ENCODE measurements around the gene EPN1.

The EPN1 gene

GRCh38 chr19:55650602-55651230 lies 24.3 kb upstream of the EPN1 start:
- DNase-seq (ENCODE audit: low read depth) = no peak
- H3K4me3 ChIP-seq (ENCODE audit: low read depth, low read length) = no peak overlapping the region
- TF ChIP-seq, protein P1, sequence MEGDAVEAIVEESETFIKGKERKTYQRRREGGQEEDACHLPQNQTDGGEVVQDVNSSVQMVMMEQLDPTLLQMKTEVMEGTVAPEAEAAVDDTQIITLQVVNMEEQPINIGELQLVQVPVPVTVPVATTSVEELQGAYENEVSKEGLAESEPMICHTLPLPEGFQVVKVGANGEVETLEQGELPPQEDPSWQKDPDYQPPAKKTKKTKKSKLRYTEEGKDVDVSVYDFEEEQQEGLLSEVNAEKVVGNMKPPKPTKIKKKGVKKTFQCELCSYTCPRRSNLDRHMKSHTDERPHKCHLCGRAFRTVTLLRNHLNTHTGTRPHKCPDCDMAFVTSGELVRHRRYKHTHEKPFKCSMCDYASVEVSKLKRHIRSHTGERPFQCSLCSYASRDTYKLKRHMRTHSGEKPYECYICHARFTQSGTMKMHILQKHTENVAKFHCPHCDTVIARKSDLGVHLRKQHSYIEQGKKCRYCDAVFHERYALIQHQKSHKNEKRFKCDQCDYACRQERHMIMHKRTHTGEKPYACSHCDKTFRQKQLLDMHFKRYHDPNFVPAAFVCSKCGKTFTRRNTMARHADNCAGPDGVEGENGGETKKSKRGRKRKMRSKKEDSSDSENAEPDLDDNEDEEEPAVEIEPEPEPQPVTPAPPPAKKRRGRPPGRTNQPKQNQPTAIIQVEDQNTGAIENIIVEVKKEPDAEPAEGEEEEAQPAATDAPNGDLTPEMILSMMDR (IDR thresholded peaks at IDR 0.05; ENCODE audit: control insufficient read depth, extremely low read depth, insufficient read depth) = no peak

DNA sequence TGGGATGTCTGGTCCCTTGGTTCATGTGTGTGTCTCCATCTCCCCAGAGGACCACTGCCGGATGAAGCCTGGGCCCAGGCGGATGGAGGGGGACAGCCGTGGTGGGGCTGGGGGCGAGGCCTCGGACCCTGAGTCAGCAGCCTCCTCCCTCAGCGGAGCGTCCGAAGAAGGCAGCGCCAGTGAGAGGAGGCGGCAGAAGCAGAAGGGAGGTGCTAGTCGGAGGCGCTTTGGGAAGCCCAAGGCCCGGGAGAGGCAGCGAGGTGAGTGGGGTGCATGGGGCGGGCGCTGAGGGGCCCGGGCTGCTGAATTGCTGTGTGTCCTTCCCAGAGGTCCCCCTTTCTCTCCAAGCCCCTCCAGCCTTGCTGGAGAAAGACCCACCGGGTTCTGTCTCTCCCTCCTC lies 23.8 kb upstream of the EPN1 start:
- TF ChIP-seq, protein P1 (IDR thresholded peaks at IDR 0.05; ENCODE audit: control insufficient read depth, extremely low read depth, insufficient read depth) = no peak

GRCh38 chr19:55652311-55653128 lies 22.5 kb upstream of the EPN1 start:
- TF ChIP-seq, protein P1 (IDR thresholded peaks at IDR 0.05; ENCODE audit: control insufficient read depth, extremely low read depth, insufficient read depth) = no peak
- no peak overlapping the region for H3K4me3 ChIP-seq (ENCODE audit: low read depth, low read length)
- no peak for DNase-seq (ENCODE audit: low read depth)

More for the DNA sequence above, 23.8 kb upstream of the EPN1 start:
- H3K4me3 ChIP-seq (ENCODE audit: low read depth, low read length) = no peak overlapping the region
- DNase-seq (ENCODE audit: low read depth) = no peak

DNA sequence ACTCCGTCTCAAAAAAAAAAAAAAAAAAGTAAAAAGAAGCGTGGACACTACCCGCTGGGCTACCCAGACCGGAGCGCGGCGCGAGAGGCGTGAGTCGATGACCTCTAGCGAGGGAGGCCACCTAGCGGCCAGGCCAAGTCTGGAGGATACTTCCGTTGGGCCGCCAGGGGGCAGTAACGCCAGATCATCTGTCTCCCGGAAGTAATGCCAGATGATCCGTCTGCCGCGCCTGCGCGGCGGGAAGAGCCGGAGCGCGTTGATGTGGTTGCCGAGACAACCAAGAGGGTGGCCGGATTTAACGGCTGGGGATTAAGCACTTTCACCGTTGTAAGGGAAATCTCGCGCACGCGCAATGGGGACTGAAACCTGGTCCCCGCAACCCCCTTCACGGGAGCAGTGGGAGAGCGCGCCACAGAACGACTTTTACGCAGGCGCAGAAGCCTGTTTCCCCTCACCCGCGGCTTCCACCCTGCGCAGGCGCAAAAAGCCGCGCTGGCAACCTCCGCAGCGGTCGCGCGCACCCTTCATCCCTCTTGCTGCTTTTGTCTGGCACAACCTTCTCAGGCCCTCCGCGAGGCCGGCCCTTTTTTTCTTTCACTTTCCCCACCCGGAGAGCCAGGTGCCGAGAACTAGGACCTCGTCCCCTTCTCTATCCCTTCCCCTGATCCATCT lies 21.2 kb upstream of the EPN1 start:
- peak; percentile 97 for DNase-seq (ENCODE audit: low read depth)
- TF ChIP-seq, protein P1 (IDR thresholded peaks at IDR 0.05; ENCODE audit: control insufficient read depth, extremely low read depth, insufficient read depth) = peak; percentile 100

GRCh38 chr19:55654323-55654867 lies 20.6 kb upstream of the EPN1 start:
- DNase-seq (ENCODE audit: low read depth) = peak; percentile 99
- peak overlapping the region; percentile 90 for H3K4me3 ChIP-seq (ENCODE audit: low read depth, low read length)
- TF ChIP-seq, protein P1 (IDR thresholded peaks at IDR 0.05; ENCODE audit: control insufficient read depth, extremely low read depth, insufficient read depth) = no peak

More for the DNA sequence above, 21.2 kb upstream of the EPN1 start:
- H3K4me3 ChIP-seq (ENCODE audit: low read depth, low read length) = peak overlapping the region; percentile 90

GRCh38 chr19:55654868-55655647 lies 20.0 kb upstream of the EPN1 start, which contains the start of gene U2AF2:
Gene U2AF2, plus strand, starts transcription at chr19:55655035. Its CDS starts 70 bp downstream, at chr19:55655105.
- peak within 1 kb of the TSS; percentile 90 for H3K4me3 ChIP-seq (ENCODE audit: low read depth, low read length)
- TF ChIP-seq, protein P1 (IDR thresholded peaks at IDR 0.05; ENCODE audit: control insufficient read depth, extremely low read depth, insufficient read depth) = no peak
- no peak for DNase-seq (ENCODE audit: low read depth)

Measured in LNCaP clone FGC (cell line).